ENCODE data around the gene NAV2.

GRCh38 chr11:19714022-19714386 is 1.4 kb downstream of the NAV2 start:
- TF ChIP-seq CTCF (IDR thresholded peaks at IDR 0.05) (no peak), POLR2A (IDR thresholded peaks at IDR 0.05) (no peak)

Measured in testis (tissue), 2 donors.